Measurements from ENCODE around the gene PPP1R18.

The PPP1R18 gene

GRCh38 chr6:30635834-30636233, 50.6 kb downstream of the PPP1R18 start:
- ChIA-PET CTCF (no interaction called here), POLR2A (ENCODE audit: low non-redundant PET) (no interaction called here)
- no peak for TF ChIP-seq CTCF (conservative IDR thresholded peaks at IDR 0.05; ENCODE audit: low read depth)

GRCh38 chr6:30626484-30627366, 59.7 kb downstream of the PPP1R18 start, which contains the start of gene ATAT1:
ATAT1 (plus strand) TSS chr6:30626874.
- peak; percentile 91 for DNase-seq (ENCODE audit: low spot score)
- no peak; the same call in 1 of the 2 replicates for TF ChIP-seq CTCF (conservative IDR thresholded peaks at IDR 0.05; ENCODE audit: low read depth)
- POLR2A ChIA-PET (ENCODE audit: low non-redundant PET): no interaction called here
- H3K27ac ChIP-seq: peak within 1 kb of the TSS; percentile 78
- CTCF ChIA-PET: interaction anchor here (0.7 kb wide), 2 partner anchors 13 to 14 kb away, joined by 4 read pairs; no protein-coding TSS in a partner anchor

More at GRCh38 chr6:30635834-30636233, 50.6 kb downstream of the PPP1R18 start:
- DNase-seq (ENCODE audit: low spot score): no peak
- H3K27ac ChIP-seq: no peak overlapping the region

All from RWPE1 (cell line).